DND-41 (cell line): ENCODE data around the gene UQCC2.

Experiments used
- CTCF ChIP-seq: IDR thresholded peaks from 2 replicates; pipeline ENCODE4 v1.5.1; 2012; ENCODE audit warnings: borderline replicate concordance, low read length, moderate library complexity, mild to moderate bottlenecking; ENCODE audit not compliant: poor library complexity, severe bottlenecking; ENCODE audit errors: extremely low read depth
- EZH2 ChIP-seq: IDR thresholded peaks from 3 replicates; pipeline ENCODE4 v1.6.1; 2012; ENCODE audit warnings: borderline replicate concordance, low read depth, mild to moderate bottlenecking, moderate library complexity, low read length, inconsistent platforms; ENCODE audit not compliant: severe bottlenecking

- TF ChIP-seq CTCF (no peak), EZH2 (no peak)
Measured at GRCh38 chr6:33665957-33666356, 45.5 kb downstream of the UQCC2 start.
